ENCODE data around the gene C1GALT1.
"Not testable (repeated sequence)": the region's sequence is repeated elsewhere in the genome, so short reads cannot be mapped to it uniquely, and the experiment has no call there.

C1GALT1 gene

DNA sequence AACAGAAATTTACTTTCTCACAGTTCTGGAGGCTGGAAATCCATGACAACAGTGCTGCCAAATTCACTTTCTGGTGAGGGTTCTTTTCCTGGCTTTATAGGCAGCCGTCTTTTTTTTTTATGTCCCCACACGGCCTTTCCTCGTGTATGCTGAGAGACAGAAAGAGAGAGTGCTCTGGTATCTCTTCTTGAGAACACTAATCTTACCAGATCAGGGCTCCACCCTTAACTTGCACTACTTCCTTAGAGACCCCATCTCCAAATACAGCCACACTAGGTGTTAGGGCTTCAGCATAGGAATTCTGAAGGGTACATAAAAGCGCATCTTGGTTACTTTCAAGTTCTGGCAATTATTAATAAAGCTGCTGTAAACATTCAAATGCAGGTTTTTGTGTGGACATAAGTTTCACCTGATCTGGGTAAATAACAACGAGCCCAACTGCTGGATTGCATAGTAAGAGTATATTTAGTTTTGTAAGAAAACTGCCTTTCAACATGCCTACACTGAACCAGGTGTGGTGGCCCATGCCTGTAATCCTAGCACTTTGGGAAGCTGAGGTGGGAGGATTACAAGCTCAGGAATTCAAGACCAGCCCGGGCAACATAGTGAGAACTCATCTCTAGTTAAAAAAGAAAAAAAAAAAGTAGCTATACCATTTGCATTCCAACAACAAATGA, 8.2 kb upstream of the C1GALT1 start:
- DNase-seq: no peak

DNA sequence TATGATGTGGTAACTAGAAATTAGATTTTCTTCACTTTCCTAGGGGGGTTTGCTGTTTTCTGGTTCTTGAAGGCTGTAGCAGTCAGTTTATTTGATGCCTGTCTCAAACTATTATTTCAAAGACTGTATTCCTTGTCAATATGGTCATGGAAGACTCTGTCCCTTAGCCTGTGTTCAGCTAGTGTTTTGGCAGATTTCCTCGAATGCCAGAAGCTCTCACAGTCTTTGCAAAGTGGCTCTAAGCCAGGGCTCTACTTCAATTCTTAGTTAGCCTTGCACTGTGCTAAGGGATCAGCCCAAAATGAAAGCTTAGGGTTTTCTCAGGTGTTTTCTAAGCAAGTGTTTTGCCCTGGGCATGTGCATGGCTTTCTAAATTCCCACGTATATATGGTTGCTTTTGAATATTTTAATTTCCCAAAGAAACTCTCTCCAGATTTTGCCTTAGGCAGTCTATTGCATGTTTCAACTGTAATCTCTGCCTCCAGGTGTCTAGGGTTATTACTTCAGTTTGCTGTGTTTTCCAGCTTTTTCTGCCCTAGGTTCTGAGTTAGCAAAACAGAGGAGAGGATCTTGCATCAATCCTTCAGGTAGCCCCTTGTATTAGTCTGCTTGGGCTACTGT, 7.2 kb upstream of the C1GALT1 start:
- no peak for DNase-seq

DNA sequence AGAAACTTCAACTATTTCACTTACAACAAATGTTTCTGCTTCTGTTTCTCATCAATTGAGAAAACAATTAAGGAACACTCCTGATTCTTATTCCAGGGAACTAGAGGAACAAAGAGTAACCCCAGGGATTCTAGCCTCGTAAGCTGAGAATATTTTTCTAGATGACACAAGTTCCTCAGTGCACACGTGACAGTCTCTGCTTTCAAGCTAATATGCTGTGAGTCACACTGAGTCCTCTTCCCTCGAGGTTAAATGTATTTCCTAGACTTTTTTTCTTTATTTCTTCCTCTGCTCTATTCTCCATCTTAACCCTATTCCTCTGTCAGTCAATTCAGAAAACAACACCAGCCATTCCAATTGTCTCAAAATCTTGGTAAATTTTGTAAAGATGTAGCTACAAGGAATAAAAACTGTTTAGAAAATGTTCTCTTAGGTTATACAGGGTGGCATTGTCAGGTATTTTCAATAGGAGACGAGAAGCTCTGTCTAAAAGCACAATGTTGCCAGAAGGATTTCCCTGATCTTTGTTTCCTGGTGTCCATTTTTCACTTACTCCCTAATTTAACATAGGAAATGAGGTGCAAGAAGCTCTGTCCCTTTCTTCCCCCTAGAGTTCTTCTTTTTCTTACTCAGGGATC, 5.8 kb upstream of the C1GALT1 start:
- DNase-seq: peak; percentile 75

DNA sequence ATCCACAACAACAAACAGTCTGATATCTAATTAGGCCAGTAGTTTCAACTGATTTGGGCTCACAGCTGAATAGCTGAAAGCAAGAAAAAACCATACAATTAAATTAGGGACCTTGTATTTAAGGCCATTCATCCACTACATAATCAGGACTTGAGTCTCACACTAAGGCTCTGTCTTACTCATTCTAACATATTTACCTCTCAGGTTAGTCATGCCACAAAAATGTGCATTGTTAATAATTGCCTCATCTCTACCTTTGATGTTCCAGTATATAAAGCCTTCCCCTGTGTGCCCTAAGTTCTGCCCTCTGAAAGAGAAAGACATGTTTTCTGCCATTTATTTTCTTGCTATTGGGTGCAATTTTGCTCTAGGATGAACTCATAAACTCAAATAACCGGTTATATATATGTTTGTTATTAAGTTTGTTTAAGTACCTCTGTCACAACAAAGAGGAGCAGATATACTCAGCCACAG, 5.3 kb upstream of the C1GALT1 start:
- no peak for DNase-seq

DNA sequence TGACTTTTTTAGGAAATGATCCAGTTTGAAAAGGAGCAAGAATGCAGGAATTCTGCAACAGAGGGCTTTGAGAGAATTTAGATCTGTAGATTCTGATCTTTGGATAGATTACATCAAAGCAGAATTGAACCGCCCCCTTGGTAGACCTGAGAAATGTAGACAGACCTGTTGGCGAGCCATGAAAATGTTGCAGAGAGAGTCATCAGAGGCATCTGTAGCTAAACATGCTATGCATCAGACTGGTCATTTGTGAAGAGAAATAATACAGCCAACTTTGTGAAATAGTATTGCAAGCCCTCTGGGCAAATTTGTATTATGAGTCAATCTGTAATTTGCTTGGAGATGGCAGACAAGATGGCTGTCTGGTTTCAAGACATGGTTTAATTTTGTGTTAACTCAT, 4.3 kb upstream of the C1GALT1 start:
- DNase-seq: no peak

DNA sequence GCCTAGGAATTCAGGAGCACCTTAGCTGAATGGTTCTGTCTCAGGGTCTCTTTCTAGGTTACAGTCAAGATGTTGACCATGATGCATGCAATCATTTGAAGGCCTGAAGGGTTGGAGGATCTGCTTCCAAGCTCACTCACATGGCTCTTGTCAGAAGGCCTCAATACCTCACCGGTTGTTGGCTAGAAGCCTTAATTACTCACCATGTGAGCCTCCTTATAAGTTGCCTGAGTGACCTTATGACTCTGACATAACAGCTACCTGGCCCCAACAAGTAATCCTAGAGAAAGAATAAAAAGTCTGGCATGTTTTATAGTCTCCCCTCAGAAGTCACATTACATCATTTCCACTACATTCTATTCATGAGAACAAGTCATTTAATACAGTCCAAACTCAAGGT, 3.4 kb upstream of the C1GALT1 start:
- no peak for DNase-seq

DNA sequence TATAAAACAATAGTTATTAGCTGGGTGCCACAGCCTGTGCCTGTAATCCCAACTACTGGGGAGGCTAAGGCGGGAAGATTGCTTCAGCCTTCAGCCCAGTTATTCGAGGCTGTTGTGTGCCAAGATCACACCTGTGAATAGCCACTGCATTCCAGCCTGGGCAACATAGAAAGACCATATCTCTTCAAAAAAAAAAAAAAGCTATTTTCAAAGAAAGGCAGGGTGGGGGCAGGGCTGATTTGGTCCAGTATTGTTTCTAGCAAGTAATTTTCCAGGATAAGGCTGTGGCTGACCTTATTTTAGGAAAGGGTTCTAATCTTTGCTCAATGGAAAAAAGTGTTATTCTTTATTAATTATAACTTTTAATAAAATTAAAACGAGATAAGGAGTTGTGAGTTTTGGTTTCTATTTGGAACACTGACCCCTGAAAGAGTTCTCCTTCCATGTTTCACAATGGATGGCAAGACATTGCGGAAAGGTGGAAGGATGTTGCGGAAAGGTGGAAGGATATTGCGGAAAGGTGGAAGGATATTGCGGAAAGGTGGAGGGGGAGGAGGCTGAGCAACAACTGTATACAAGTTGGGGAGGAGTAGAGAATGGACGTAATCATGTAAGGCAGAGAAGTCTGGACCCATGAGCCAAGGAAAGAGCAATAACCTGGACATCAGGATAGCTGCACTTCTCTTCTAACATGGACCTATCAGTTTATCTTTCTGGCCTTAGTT, 1.5 kb upstream of the C1GALT1 start:
- DNase-seq: no peak

DNA sequence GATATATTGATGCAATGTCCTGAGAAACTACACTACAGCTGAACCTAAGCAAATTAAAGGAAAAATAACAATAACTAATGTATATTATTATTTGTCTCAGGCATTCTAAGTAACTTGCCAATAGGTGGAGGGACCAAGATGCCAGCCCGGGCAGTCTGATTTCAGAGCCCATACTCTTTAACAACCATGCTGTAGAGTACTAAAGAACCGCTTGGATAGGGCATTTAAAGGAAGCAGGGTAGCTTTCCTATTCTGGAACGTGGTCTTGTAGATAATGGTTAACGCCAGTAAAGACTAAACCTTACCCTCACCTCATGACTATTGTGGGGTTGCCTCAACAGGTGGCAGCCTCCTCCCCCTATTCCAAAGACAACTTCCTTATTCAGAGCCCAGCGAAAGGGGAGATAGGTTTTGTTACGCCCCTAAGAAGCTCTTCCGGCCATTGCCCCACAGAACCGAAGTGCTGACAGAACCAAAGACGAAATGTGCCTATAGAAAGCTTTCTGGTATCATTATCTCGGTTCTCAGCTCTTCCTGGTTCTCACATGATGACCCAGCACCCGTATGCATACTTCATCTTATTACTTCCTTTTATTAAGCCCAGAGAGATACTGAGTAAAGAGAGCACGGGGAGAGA, 707 bp upstream of the C1GALT1 start:
- no peak for DNase-seq

DNA sequence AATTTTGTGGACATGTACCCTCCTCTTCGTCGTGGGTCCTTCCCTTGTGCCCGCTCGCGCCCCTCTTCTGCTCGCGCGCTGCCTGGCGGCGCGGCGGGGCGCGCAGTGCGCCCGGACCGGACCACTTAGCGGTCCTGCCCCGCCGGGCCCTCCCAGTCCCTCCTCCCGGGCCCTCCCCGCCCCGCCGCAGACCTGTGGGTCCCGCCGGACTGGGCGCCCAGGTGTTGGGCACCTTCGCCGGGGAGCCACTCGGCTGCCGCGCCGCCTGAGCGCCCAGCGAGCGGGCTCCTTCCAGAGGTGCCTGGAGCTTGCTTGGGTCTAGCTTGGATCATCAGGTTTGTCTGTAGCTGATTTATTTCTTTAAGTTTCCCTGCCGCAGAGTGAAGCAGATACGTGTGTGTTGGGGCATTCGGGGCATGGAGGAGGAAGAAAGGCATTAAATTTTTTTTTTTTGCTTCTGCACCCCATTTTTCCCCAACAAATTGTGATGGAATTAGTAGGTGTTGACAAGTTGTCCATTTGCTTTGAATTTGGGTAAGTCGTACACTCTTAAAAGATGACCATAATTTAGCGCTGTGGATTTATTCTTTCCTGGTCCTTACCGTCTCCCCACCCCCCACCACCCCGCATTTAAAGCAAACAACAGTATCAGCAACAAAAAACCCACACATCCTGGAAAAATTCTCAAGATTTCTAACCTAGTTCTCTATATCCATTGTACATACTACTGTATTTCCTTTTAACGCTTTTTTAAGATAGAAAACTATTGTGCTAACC, 905 bp downstream of the C1GALT1 start:
- no peak for DNase-seq

DNA sequence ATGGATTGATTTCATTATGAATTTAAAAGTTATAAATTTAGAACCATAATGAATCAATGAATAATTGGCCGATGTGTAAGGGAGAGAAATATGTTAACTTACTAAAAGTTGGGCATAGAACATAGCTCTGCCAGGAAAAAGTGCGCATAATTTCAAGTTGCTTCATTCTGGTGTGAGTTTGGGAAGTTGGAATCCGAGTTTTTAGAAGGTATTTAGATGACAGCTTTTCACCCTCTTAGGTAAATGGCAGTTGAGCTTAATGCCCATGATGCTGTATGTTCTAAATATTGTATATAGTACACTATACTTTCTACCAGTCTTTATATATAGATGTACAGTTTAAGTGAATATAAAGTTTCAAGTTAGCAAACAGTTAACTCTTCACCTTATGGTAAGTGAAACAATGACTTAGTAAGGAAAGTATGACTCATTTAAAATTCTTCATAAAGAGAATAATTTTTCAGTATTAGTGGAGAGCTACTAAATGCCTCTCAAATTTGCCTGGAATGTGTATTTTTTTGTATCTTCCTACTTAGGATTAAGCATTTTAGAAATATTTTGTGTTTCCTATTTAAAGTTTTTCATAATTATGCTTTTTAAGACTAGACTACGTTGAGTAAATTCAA, 1.6 kb downstream of the C1GALT1 start:
- DNase-seq: no peak

DNA sequence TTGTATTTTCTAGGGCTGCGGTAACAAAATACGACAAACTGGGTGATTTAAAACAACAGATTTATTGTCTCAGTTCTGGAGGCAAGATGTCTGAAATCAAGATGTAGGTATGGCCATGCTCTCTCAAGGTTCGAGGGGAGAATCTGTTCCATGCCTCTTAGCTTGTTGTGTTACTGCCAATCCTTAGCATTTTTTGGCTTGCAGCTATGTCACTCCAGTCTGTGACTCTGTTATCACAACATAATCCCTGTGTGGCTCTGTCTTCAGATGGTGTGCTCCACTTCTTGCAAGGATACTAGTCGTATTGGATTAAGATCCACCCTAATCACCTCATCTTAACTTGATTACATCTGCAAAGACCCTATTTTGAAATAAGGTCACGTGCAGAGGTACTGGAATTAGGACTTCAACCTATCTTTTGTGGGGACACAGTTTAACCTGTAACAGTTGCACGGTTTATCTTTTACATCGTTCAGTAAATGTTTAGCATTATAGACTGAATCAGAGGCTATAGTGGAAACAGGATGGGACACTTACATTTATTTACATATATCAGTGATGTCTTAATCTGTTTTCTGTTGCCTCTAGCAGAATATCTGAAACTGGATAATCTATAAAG, 3.1 kb downstream of the C1GALT1 start:
- no peak for DNase-seq

DNA sequence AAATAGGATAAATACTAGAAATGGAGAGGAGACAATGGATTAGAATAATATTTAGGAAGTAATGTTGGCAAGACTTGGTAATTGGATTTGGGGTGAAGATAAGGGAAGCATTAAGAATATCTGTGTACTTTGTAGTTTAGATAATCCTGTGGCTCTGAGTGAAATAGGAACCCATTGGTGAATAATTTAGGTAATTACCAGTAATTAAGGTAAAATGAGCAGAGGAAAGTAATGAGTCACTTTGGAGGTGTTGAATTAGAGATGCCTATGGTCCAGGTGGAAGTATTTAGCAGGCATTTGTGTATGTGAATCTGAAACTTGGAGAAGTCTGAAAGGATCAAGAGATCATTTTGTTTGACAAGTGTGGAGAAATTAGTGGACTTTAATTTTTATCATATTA, 5.7 kb downstream of the C1GALT1 start:
- no peak for DNase-seq

DNA sequence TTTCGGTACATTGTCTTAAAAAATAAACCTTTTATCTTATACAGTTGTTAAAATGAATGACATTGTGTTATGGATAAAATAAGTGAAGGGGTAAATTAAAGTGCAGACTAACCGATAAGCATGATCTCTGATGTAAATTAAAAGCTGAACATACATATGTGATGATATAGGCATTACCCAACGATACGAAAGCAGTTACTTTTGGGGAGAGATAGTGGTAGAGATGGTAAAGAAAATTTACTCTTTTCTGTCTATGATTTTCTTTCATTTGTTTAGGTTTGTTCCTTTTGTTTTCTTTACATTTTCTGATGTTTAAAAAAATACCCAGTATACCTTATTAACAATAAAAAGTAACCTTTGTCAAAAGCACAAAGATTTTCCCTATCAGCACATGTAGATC, 6.4 kb downstream of the C1GALT1 start:
- no peak for DNase-seq

DNA sequence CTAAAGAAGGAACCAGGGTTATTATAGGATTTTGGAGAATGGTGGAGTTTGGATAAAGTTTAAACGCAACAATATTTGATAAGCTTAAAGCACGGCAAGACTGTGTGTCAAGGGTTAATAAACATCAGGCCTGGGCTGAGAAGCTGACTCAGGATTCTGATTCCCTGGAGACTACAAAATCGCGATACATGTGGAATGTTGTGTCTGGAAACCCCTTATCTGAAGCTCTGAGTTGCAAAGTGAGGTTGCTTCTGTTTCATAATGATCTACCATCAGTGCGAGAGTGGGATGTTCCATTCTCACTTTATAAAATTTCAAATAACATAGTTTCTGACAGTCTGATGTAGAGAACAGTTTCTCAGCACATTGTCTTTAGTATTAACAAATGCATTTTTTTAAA, 7.8 kb downstream of the C1GALT1 start:
- no peak for DNase-seq

DNA sequence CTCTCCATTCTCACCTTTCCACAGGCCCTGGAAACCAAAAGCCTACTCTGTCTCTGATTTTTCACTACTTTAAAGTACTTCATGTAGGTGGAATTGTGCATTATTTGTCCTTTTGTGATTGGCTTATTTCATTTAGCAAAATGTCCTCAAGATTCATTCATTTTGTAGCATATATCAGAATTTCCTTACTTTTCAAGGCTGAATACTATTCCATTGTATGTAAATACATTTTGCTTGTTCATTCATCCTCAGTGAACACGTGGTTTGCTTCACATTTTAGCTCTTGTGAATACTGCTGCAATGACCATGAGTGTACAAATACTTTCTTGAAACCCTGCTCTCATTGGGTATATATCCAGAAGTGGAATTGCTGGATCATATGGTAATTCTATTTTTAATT, 8.8 kb downstream of the C1GALT1 start:
- DNase-seq: no peak

DNA sequence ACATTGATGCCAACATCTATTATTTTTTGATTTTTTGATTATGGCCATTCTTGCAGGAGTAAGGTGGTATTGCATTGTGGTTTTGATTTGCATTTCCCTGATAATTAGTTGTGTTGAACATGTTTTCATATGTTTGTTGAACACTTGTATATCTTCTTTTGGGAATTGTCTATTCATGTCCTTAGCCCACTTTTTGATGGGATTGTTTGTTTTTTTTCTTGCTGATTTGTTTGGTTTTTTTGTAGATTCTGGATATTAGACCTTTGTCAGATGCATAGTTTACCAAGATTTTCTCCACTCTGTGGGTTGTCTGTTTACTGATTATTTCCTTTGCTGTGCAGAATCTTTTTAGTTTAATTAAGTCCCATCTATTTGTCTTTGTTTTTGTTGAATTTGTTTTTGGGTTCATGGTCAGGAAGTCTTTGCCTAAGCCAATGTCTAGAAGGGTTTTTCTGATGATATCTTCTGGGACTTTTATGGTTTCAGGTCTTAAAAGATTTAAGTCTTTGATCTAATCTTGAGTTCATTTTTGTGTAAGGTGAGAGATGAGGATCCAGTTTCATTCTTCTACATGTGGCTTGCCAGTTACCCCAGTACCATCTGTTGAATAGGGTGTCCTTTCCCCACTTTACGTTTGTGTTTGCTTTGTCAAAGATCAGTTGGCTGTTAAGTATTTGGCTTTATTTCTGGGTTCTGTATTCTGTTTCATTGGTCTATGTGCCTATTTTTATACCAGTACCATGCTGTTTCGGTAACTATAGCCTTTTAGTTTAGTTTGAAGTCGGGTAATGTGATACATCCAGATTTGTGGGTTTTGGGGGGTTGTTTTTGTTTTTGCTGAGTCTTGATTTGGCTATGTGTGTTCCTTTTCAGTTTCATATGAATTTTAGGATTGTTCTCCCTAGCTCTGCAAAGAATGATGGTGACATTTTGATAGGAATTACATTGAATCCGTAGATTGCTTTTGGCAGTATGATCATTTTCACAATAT, 10.7 kb downstream of the C1GALT1 start:
- DNase-seq: not testable (repeated sequence)

DNA sequence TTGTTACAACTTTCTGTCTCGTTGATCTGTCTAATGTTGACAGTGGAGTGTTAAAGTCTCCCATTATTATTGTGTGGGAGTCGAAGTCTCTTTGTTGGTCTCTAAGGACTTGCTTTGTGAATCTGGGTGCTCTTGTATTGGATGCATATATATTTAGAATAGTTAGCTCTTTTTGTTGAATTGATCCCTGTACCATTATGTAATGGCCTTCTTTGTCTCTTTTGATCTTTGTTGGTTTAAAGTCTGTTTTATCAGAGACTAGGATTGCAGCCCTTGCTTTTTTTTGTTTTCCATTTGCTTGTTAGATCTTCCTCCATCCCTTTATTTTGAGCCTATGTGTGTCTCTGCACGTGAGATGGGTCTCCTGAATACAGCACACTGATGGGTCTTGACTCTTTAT, 17.2 kb downstream of the C1GALT1 start:
- DNase-seq: not testable (repeated sequence)

DNA sequence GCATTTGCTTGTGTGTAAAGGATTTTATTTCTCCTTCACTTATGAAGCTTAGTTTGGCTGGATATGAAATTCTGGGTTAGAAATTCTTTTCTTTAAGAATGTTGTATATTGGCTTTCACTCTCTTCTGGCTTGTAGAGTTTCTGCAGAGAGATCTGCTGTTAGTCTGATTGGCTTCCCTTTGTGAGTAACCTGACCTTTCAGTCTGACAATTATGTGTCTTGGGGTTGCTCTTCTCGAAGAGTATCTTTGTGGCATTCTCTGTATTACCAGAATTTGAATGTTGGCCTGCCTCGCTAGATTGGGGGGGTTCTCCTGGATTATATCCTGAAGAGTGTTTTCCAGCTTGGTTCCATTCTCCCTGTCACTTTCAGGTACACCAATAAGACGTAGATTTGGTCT, 17.9 kb downstream of the C1GALT1 start:
- not testable (repeated sequence) for DNase-seq

DNA sequence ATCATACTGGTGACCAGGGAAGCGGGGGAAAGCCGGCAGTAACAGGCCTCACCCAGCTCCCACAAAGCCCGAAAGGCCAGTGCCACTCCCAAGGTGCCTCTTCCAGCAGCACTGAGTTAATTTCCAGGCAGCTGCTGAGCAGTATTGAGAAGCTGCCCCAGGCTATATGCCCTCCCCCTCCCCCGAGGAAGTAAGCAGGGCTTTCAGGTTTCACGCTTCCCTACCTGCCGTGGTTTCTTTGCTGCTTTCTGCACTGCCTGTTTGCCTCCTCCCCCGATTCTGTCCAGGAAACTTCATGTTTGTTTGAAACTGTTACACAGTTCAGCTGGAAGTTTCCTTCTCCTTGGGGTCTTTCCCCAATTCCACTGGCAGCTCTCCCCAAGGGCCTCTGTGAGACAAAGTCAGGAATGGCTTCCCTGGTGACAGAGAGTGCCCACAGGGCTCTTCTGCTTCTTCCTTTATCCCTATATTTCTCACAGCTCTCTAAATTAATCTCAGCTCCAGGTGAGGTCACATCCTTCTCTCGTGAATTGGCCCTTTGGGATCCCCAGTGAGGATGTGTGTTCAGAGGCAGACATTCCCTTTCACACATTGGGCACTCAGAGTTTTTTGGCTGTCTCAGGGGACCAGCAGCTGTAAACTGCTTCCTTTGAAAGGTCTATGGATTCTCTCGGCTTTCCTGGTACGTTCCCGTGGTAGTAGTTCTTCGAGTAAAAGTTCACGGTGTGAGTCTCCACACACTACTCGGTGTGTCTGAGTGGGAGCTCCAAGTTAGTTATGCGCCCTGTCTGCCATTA, 19.4 kb downstream of the C1GALT1 start:
- no peak for DNase-seq

Data from amniotic stem cell (primary cell).